H9 (cell line): ENCODE data around the gene CCN5. TPM values are rescaled to one million over a fixed set of nuclear protein-coding genes. Genes with fewer than 3 reads are reported as not detected.

Source experiments
- DNase-seq: peaks from one replicate; pipeline ENCODE4 v3.0.0-alpha.2; 2017
- H2AFZ ChIP-seq: one replicate; pipeline ENCODE4 v1.6.1; 2013; ENCODE audit warnings: mild to moderate bottlenecking, low read length, control low read depth, moderate library complexity
- H2AK5ac ChIP-seq: 2 replicates; pipeline ENCODE4 v1.6.1; 2013; ENCODE audit warnings: low read length, control low read depth, mixed read lengths; ENCODE audit not compliant: insufficient read length
- H2BK120ac ChIP-seq: one replicate; pipeline ENCODE4 v1.6.1; 2013; ENCODE audit warnings: low read depth, mild to moderate bottlenecking, low read length, control low read depth, inconsistent platforms; ENCODE audit not compliant: poor library complexity, severe bottlenecking
- H2BK12ac ChIP-seq: 2 replicates; pipeline ENCODE4 v1.6.1; 2013; ENCODE audit warnings: low read length, control low read depth, mixed read lengths, low read depth; ENCODE audit not compliant: insufficient read length
- H2BK15ac ChIP-seq: 2 replicates; pipeline ENCODE4 v1.6.1; 2013; ENCODE audit warnings: low read depth, low read length, control low read depth
- H2BK20ac ChIP-seq: one replicate; pipeline ENCODE4 v1.6.1; 2013; ENCODE audit warnings: low read depth, mild to moderate bottlenecking, low read length, control low read depth, inconsistent platforms; ENCODE audit not compliant: poor library complexity, severe bottlenecking
- H2BK5ac ChIP-seq: 2 replicates; pipeline ENCODE4 v1.6.1; 2013; ENCODE audit warnings: low read length, control low read depth, mixed read lengths; ENCODE audit not compliant: insufficient read length
- H3K14ac ChIP-seq: 2 replicates; pipeline ENCODE4 v1.6.1; 2013; ENCODE audit warnings: low read length, control low read depth; ENCODE audit not compliant: insufficient read depth
- H3K18ac ChIP-seq: 2 replicates; pipeline ENCODE4 v1.6.1; 2013; ENCODE audit warnings: low read depth, mild to moderate bottlenecking, mixed read lengths, low read length, control low read depth; ENCODE audit not compliant: insufficient read length
- H3K23ac ChIP-seq: 2 replicates; pipeline ENCODE4 v1.6.1; 2013; ENCODE audit warnings: low read length, control low read depth, mixed read lengths, low read depth; ENCODE audit not compliant: insufficient read length
- H3K23me2 ChIP-seq: 2 replicates; pipeline ENCODE4 v1.6.1; 2013; ENCODE audit warnings: low read depth, mild to moderate bottlenecking, mixed read lengths, low read length, control low read depth; ENCODE audit not compliant: insufficient read length, poor library complexity, severe bottlenecking
- H3K27ac ChIP-seq: 2 replicates; pipeline ENCODE4 v1.5.1; 2013; ENCODE audit warnings: low read length, control low read depth, mixed read lengths, low read depth; ENCODE audit not compliant: insufficient read length
- H3K27me3 ChIP-seq: 2 replicates; pipeline ENCODE4 v1.6.1; 2013; ENCODE audit warnings: low read length, control low read depth, inconsistent platforms; ENCODE audit not compliant: insufficient read depth
- H3K4ac ChIP-seq: 2 replicates; pipeline ENCODE4 v1.6.1; 2013; ENCODE audit warnings: low read depth, mild to moderate bottlenecking, control low read depth, inconsistent platforms, low read length, moderate library complexity
- H3K4me1 ChIP-seq: 2 replicates; pipeline ENCODE4 v1.6.1; 2013; ENCODE audit warnings: low read length, control low read depth, inconsistent platforms; ENCODE audit not compliant: insufficient read depth
- H3K4me2 ChIP-seq: 2 replicates; pipeline ENCODE4 v1.6.1; 2013; ENCODE audit warnings: low read length, control low read depth, mixed read lengths; ENCODE audit not compliant: insufficient read length, insufficient read depth
- H3K56ac ChIP-seq: 2 replicates; pipeline ENCODE4 v1.6.1; 2013; ENCODE audit warnings: low read depth, mild to moderate bottlenecking, mixed read lengths, low read length, control low read depth; ENCODE audit not compliant: insufficient read length
- H3K79me1 ChIP-seq: 2 replicates; pipeline ENCODE4 v1.6.1; 2013; ENCODE audit warnings: low read depth, mild to moderate bottlenecking, moderate library complexity, low read length, control low read depth, inconsistent platforms; ENCODE audit not compliant: insufficient read depth, poor library complexity, severe bottlenecking
- H3K79me2 ChIP-seq: 2 replicates; pipeline ENCODE4 v1.6.1; 2013; ENCODE audit warnings: low read length, control low read depth, inconsistent platforms; ENCODE audit not compliant: insufficient read depth
- H3K9ac ChIP-seq: 2 replicates; pipeline ENCODE4 v1.6.1; 2013; ENCODE audit warnings: low read length, control low read depth, mixed read lengths; ENCODE audit not compliant: insufficient read length; ENCODE audit errors: extremely low read depth
- H3K9me3 ChIP-seq: one replicate; pipeline ENCODE4 v1.6.1; 2013; ENCODE audit warnings: low read depth, low read length, inconsistent platforms; ENCODE audit not compliant: control insufficient read depth
- H3T11ph ChIP-seq: one replicate; pipeline ENCODE4 v1.6.1; 2013; ENCODE audit warnings: mild to moderate bottlenecking, low read length, control low read depth, inconsistent platforms
- H4K20me1 ChIP-seq: one replicate; pipeline ENCODE4 v1.6.1; 2013; ENCODE audit not compliant: control insufficient read depth, insufficient read length, insufficient read depth
- H4K5ac ChIP-seq: 2 replicates; pipeline ENCODE4 v1.6.1; 2013; ENCODE audit warnings: low read depth, mild to moderate bottlenecking, mixed read lengths, low read length, control low read depth; ENCODE audit not compliant: insufficient read length
- H4K8ac ChIP-seq: replicated peaks from 2 replicates; pipeline ENCODE4 v1.6.1; 2013; ENCODE audit warnings: low read length, control low read depth, mixed read lengths, low read depth; ENCODE audit not compliant: insufficient read length
- H4K91ac ChIP-seq: 2 replicates; pipeline ENCODE4 v1.6.1; 2013; ENCODE audit warnings: low read depth, mild to moderate bottlenecking, moderate library complexity, mixed read lengths, low read length, control low read depth; ENCODE audit not compliant: insufficient read length
- H3K27ac Mint-ChIP-seq, 3 experiments: 2 replicates in 2 of 3; 3 replicates in 1 of 3; pipeline ENCODE4 v1.8.0; 2020 to 2021; ENCODE audit warnings: mixed read lengths in 3 of 3, mild to moderate bottlenecking in 1 of 3, moderate library complexity in 1 of 3
- H3K27me3 Mint-ChIP-seq: 2 replicates; pipeline ENCODE4 v1.8.0; 2021; ENCODE audit warnings: low read depth, mild to moderate bottlenecking, moderate library complexity, mixed read lengths
- H3K36me3 Mint-ChIP-seq, 3 experiments: 2 replicates in 2 of 3; 3 replicates in 1 of 3; pipeline ENCODE4 v1.8.0; 2020 to 2021; ENCODE audit warnings: low read depth in 3 of 3, mixed read lengths in 3 of 3; ENCODE audit not compliant: insufficient read depth in 1 of 3
- H3K4me1 Mint-ChIP-seq, 2 experiments: 2 replicates each; pipeline ENCODE4 v1.8.0; 2020; ENCODE audit warnings: mixed read lengths in 2 of 2
- H3K4me3 Mint-ChIP-seq, 2 experiments: 2 replicates in 1 of 2; 3 replicates in 1 of 2; pipeline ENCODE4 v1.8.0; 2020 to 2021; ENCODE audit warnings: mild to moderate bottlenecking in 2 of 2, mixed read lengths in 2 of 2, moderate library complexity in 1 of 2
- H3K9me3 Mint-ChIP-seq, 2 experiments: 2 replicates in 1 of 2; 3 replicates in 1 of 2; pipeline ENCODE4 v1.8.0; 2020; ENCODE audit warnings: mild to moderate bottlenecking in 2 of 2, mixed read lengths in 2 of 2, moderate library complexity in 1 of 2
- CTCF ChIP-seq: fragments of 200-600 bp; sonication (generic); conservative IDR thresholded peaks from 3 replicates; pipeline ENCODE4 v1.8.0; 2021; ENCODE audit warnings: antibody characterized with exemption, mild to moderate bottlenecking
- WGBS: extraction: QIAGEN DNeasy Blood & Tissue Kit; methylation state at CpG from one replicate; pipeline ENCODE4 v1.1.7; 2013; ENCODE audit warnings: missing lambda C conversion rate, low lambda C conversion rate, mixed read lengths; ENCODE audit not compliant: insufficient read length; ENCODE audit errors: extremely low coverage; 5-methylcytosine and 5-hydroxymethylcytosine counted together
- total RNA-seq: library from RNA; stranded (reverse); gene quantifications from 2 replicates; pipeline ENCODE4 v1.2.1, GENCODE V29; 2021

The CCN5 gene
- total RNA-seq, 1 experiment from 2014 or later = not detected

- H2BK120ac ChIP-seq = no peak overlapping the region
- H2AFZ ChIP-seq = no peak overlapping the region
- H3K14ac ChIP-seq = no peak overlapping the region
- H4K5ac ChIP-seq = no peak overlapping the region
- H2BK15ac ChIP-seq = no peak overlapping the region
- no peak overlapping the region for H2BK5ac ChIP-seq
- no peak overlapping the region for H3K4me3 Mint-ChIP-seq
- no peak overlapping the region for H2BK20ac ChIP-seq
- no peaks in the 10 kb centered on the region for H3K79me1 ChIP-seq
- no peak overlapping the region for H4K91ac ChIP-seq
- no peak overlapping the region for H3K27ac ChIP-seq
- H3K4me1 ChIP-seq = 0 out of 2 replicates have a peak, but pooled peaks cover 2% of the 10 kb centered on the region
- H3K23me2 ChIP-seq = no peaks in the 10 kb centered on the region
- no peak overlapping the region for H3K9ac ChIP-seq
- H3K9me3 Mint-ChIP-seq = no peaks in the 10 kb centered on the region
- H4K8ac ChIP-seq = no peak overlapping the region
- no CpG with 5 or more reads among the region's 11 CpGs for WGBS
- no peak overlapping the region for H3K4me2 ChIP-seq
- peaks cover 1% of the 10 kb centered on the region; the same call in 1 of the 2 replicates for H3K27me3 Mint-ChIP-seq
- no peak overlapping the region for H3K4ac ChIP-seq
- no peak overlapping the region for H3K18ac ChIP-seq
- H3K27ac Mint-ChIP-seq = no peak overlapping the region
- H2AK5ac ChIP-seq = no peak overlapping the region
- no peaks in the 10 kb centered on the region for H4K20me1 ChIP-seq
- no peak for TF ChIP-seq CTCF
- peaks cover 0 to 11% (median 0%) of the 10 kb centered on the region in 3 experiments; a peak in 4 of 7 replicates for H3K36me3 Mint-ChIP-seq
- DNase-seq = no peak
- H2BK12ac ChIP-seq = no peak overlapping the region
- no peak overlapping the region for H3K23ac ChIP-seq
- no peak overlapping the region for H3K56ac ChIP-seq
- no peaks in the 10 kb centered on the region for H3K9me3 ChIP-seq
- H3T11ph ChIP-seq = no peak overlapping the region
- H3K4me1 Mint-ChIP-seq = peaks cover 7 to 10% of the 10 kb centered on the region in 2 experiments
- H3K27me3 ChIP-seq = no peaks in the 10 kb centered on the region
- no peaks in the 10 kb centered on the region for H3K79me2 ChIP-seq
Measured at GRCh38 chr20:44770484-44771171, 55.5 kb downstream of the CCN5 start.
